ENCODE measurements around the gene SEC24B. TPM values are rescaled to one million over a fixed set of nuclear protein-coding genes. Genes with fewer than 3 reads are reported as not detected.

Gene SEC24B
- total and polyA plus RNA-seq, 8 donors = 4.9 to 16.5 (median 12.4) TPM

DNA sequence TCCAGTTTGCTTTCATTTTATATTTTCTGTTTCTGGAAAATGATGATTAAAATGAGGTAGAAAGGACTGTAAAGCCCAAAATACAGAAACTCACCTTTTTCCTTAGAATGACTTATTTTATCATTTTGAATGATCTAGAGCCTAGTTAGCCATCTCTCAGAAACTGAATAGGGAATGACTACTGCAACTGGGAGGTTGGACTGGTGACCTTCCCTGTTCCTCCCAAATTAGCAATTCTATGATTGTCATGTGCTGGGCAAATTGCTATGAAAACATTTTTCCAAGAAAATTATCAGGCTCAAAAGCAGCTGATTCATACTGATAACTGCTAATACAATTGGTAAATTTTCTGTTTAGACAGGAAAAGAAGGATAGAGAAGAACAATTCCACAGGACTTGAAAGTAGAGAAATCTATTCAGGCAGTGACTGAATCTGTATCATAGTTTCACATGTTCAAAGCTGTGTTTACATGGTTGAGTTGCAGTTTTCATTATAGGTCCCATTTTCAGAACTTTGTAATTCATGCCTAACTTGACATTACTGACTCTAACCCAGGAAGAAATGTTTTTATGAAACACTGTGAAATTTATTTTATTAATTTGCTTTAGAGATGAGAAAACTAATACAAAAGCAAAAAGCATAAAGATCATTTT is 43.4 kb upstream of the SEC24B start:
- DNase-seq = no peak
- peaks cover 0 to 9% (median 6%) of the 10 kb centered on the region in 3 donors for H3K4me1 ChIP-seq
- H3K27me3 ChIP-seq = no peaks in the 10 kb centered on the region
- no peak overlapping the region for H3K4me3 ChIP-seq
- TF ChIP-seq, protein P1, sequence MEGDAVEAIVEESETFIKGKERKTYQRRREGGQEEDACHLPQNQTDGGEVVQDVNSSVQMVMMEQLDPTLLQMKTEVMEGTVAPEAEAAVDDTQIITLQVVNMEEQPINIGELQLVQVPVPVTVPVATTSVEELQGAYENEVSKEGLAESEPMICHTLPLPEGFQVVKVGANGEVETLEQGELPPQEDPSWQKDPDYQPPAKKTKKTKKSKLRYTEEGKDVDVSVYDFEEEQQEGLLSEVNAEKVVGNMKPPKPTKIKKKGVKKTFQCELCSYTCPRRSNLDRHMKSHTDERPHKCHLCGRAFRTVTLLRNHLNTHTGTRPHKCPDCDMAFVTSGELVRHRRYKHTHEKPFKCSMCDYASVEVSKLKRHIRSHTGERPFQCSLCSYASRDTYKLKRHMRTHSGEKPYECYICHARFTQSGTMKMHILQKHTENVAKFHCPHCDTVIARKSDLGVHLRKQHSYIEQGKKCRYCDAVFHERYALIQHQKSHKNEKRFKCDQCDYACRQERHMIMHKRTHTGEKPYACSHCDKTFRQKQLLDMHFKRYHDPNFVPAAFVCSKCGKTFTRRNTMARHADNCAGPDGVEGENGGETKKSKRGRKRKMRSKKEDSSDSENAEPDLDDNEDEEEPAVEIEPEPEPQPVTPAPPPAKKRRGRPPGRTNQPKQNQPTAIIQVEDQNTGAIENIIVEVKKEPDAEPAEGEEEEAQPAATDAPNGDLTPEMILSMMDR (IDR thresholded peaks at IDR 0.05) = no peak
- no peaks in the 10 kb centered on the region for H3K9me3 ChIP-seq
- no peaks in the 10 kb centered on the region for H3K36me3 ChIP-seq
- ATAC-seq = no peak
- intact Hi-C loops (cut with DNase I) = no loop called here
- FAIRE-seq = no peak
- H3K27ac ChIP-seq = peak overlapping the region in 1 of 4 donors; percentile 18

DNA sequence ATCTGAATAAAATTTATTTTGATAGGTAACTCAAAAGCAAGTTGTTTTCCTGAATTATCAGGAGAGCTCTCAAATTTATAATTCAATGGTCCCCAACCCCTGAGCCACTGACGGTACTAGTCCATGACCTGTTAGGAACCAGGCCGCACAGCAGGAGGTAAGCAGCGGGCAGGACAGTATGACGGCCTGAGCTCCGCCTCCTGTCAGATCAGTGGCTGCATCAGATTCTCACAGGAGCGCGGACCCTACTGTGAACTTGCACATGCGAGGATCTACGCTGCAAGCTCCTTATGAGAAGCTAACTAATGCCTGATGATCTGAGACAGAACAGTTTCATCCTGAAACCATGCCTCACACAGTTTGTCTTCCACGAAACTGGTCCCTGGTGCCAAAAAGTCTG is 37.9 kb upstream of the SEC24B start:
- intact Hi-C loops (cut with DNase I) = no loop called here
- no peak for ATAC-seq
- 83 to 85% methylated on average over 10 of the region's 10 CpGs for WGBS, 2 donors
- no peak for DNase-seq
- TF ChIP-seq, protein P1 (IDR thresholded peaks at IDR 0.05) = no peak
- no peak overlapping the region for H3K27ac ChIP-seq
- no peaks in the 10 kb centered on the region for H3K27me3 ChIP-seq
- no peaks in the 10 kb centered on the region for H3K9me3 ChIP-seq
- FAIRE-seq = no peak
- no peak overlapping the region for H3K4me3 ChIP-seq
- H3K4me1 ChIP-seq = no peaks in the 10 kb centered on the region
- H3K36me3 ChIP-seq = no peaks in the 10 kb centered on the region

DNA sequence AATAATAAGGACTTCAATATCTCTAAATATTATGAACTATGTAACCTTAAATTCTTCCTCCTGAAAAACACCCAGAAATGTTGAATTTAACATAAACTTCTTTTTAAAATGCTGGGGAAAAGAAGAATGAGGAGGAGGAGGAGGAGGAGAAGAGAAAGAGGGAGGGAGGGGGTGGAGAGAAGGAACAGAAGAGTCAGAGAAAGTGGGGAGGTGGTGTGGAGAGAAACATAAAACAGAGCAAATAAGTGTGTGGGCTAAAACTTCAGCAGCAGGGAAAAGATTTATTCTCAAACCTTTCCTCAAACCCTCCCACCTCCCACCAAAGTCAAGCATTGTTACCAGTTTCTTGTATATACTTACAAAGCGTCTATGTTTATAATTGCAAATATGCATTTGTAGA is 34.7 kb upstream of the SEC24B start:
- TF ChIP-seq, protein P1 (IDR thresholded peaks at IDR 0.05) = no peak
- Histone ChIP-seq H3K27ac (no peak overlapping the region), H3K4me1 (no peaks in the 10 kb centered on the region), H3K36me3 (no peaks in the 10 kb centered on the region), H3K9me3 (no peaks in the 10 kb centered on the region), H3K4me3 (no peak overlapping the region), H3K27me3 (no peaks in the 10 kb centered on the region)
- intact Hi-C loops (cut with DNase I) = no loop called here
- DNase-seq (no peak), ATAC-seq (no peak), FAIRE-seq (no peak)
- WGBS, 2 donors = 92 to 97% methylated on average over 1 of the region's 1 CpG

DNA sequence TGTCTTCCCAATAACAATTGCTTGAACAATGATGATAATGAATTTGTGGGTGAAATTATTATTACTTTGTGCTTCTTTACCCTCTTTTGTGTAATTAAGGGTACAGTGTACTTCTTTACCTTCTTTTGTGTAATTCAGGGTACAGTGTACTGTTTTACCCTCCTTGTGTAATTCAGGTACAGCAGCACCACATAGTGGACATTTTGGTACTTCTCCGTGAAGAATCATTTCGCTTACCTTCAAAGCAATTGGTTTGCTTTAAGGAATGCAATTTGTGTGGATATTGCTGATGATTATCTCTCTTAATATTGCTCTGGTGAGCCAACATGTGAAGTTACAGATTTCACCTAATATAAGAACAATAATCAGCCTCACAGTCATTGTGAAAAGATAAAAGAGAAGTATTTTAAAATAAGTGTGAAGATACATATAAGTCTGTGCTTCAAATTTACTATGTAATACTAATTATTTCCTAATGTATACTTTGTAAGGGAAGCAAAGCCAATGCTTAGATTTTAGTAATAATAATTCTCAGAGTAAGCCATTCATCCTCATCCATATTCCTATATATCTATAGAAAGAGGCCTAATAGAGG is 27.2 kb upstream of the SEC24B start:
- FAIRE-seq = peak; percentile 79
- TF ChIP-seq, protein P1 (IDR thresholded peaks at IDR 0.05) = peak; percentile 20 to 46 (median 40)
- no peaks in the 10 kb centered on the region for H3K27me3 ChIP-seq
- H3K4me1 ChIP-seq = no peaks in the 10 kb centered on the region
- DNase-seq = peak in 1 of 6 donors; percentile 24
- WGBS, 2 donors = 1 to 4% methylated on average over 2 of the region's 2 CpGs
- no peak overlapping the region for H3K27ac ChIP-seq
- intact Hi-C loops (cut with DNase I) = loop anchor here in 1 of 3 donors (5.0 kb wide), 1 partner anchor 574 kb away; no protein-coding TSS in a partner anchor
- H3K4me3 ChIP-seq = no peak overlapping the region
- peak; percentile 68 to 89 (median 83) for ATAC-seq
- H3K9me3 ChIP-seq = no peaks in the 10 kb centered on the region
- no peaks in the 10 kb centered on the region for H3K36me3 ChIP-seq
